HCT116 (cell line): Measurements from ENCODE around the gene SRGAP1. TPM values are rescaled to one million over a fixed set of nuclear protein-coding genes. Genes with fewer than 3 reads are reported as not detected.

Source experiments
- ATAC-seq: fragments of 200-7000 bp; cut with Tn5 transposase; 2 replicates; pipeline ENCODE4 v1.9.1; 2020; ENCODE audit warnings: mild to moderate bottlenecking, moderate library complexity
- BruUV-seq: library from RNA; stranded (reverse); fragments of 400-500 nt; replicated peaks from 2 replicates; lab custom pipeline; 2021; lab: Mats Ljungman, UMichigan
- CTCF ChIA-PET: fragments of 300-600 bp; sonication (Branson Sonifier 250); formaldehyde crosslinking; loops from one replicate; lab custom pipeline; 2021; ENCODE audit warnings: antibody characterized with exemption; lab: Charles Lee
- POLR2A ChIA-PET: fragments of 300-600, 350-600 bp; sonication (Branson Sonifier 250); formaldehyde crosslinking; loops from one replicate; lab custom pipeline; 2021; ENCODE audit warnings: antibody characterized with exemption; lab: Charles Lee
- RAD21 ChIA-PET, 2 experiments: fragments of 300-600 bp; sonication (Branson Sonifier 250); formaldehyde crosslinking; loops; one replicate each; lab custom pipeline; 2023; ENCODE audit warnings: low total read pairs in 2 of 2; ENCODE audit not compliant: uncharacterized antibody in 2 of 2, unreplicated experiment in 2 of 2, low non-redundant PET in 1 of 2; lab: Charles Lee
- DNase-seq: peaks from one replicate; pipeline ENCODE4 v3.0.0-alpha.2; 2010; ENCODE audit warnings: low read depth, low spot score
- H2AFZ ChIP-seq: fragments of 200-600 bp; shearing (Covaris generic), sonication (generic); 2 replicates; pipeline ENCODE4 v1.6.1; 2017; ENCODE audit warnings: low read depth, mixed run types, mixed read lengths, antibody characterized with exemption, low read length; ENCODE audit not compliant: poor library complexity, severe bottlenecking
- H3K27ac ChIP-seq: 2 replicates; pipeline ENCODE4 v1.5.1; 2012; ENCODE audit warnings: low read depth, low read length
- H3K27me3 ChIP-seq: fragments of 200-600 bp; sonication (generic); 2 replicates; pipeline ENCODE4 v1.6.1; 2016; ENCODE audit warnings: mixed run types, low read length, mixed read lengths; ENCODE audit not compliant: insufficient read depth
- H3K36me3 ChIP-seq, 2 experiments: fragments of 200-500 bp in 1 of 2; fragments of 200-600 bp in 1 of 2; sonication (Bioruptor generic) in 1 of 2; sonication (generic) in 1 of 2; 2 replicates each; pipeline versions ENCODE4 v1.5.1 to v1.6.1; 2014 to 2016; ENCODE audit warnings: low read length in 2 of 2, inconsistent platforms in 1 of 2, mixed read lengths in 1 of 2, mixed run types in 1 of 2; ENCODE audit not compliant: insufficient read depth in 2 of 2, control insufficient read depth in 1 of 2
- H3K4me1 ChIP-seq, 2 experiments: fragments of 200-600 bp in 1 of 2; sonication (generic) in 1 of 2; 2 replicates each; pipeline versions ENCODE4 v1.5.1 to v1.6.1; 2012 to 2017; ENCODE audit warnings: low read length in 2 of 2, inconsistent platforms in 1 of 2, mild to moderate bottlenecking in 1 of 2, mixed read lengths in 1 of 2, mixed run types in 1 of 2, moderate library complexity in 1 of 2; ENCODE audit not compliant: insufficient read depth in 2 of 2, control insufficient read depth in 1 of 2
- H3K4me2 ChIP-seq: fragments of 200-600 bp; sonication (generic); 2 replicates; pipeline ENCODE4 v1.6.1; 2017; ENCODE audit warnings: mixed run types, low read length, mixed read lengths
- H3K4me3 ChIP-seq, 2 experiments: fragments of 200-600 bp in 1 of 2; sonication (generic) in 1 of 2; replicated peaks in 1 of 2; 2 replicates each; pipeline ENCODE4 v1.5.1; 2011 to 2016; ENCODE audit warnings: low read length in 2 of 2, control low read depth in 1 of 2, low read depth in 1 of 2, mild to moderate bottlenecking in 1 of 2, mixed read lengths in 1 of 2, mixed run types in 1 of 2
- H3K79me2 ChIP-seq: fragments of 200-600 bp; sonication (generic); 2 replicates; pipeline ENCODE4 v1.6.1; 2017; ENCODE audit warnings: mild to moderate bottlenecking, mixed run types, low read length, moderate library complexity, mixed read lengths; ENCODE audit not compliant: insufficient read depth
- H3K9ac ChIP-seq: fragments of 200-600 bp; sonication (generic); 2 replicates; pipeline ENCODE4 v1.6.1; 2016; ENCODE audit warnings: low read length, mixed read lengths
- H3K9me2 ChIP-seq: fragments of 200-600 bp; sonication (generic), shearing (Covaris generic); 2 replicates; pipeline ENCODE4 v1.6.1; 2017; ENCODE audit warnings: mixed run types, mild to moderate bottlenecking, moderate library complexity; ENCODE audit not compliant: insufficient read depth
- H3K9me3 ChIP-seq, 2 experiments: fragments of 200-500 bp in 1 of 2; fragments of 200-600 bp in 1 of 2; sonication (Bioruptor generic) in 1 of 2; sonication (generic) in 1 of 2; 2 replicates each; pipeline ENCODE4 v1.6.1; 2014 to 2017; ENCODE audit warnings: low read length in 2 of 2, mixed read lengths in 2 of 2, inconsistent platforms in 1 of 2, low read depth in 1 of 2, mild to moderate bottlenecking in 1 of 2, mixed run types in 1 of 2, moderate library complexity in 1 of 2; ENCODE audit not compliant: control insufficient read depth in 1 of 2, insufficient read depth in 1 of 2
- H4K20me1 ChIP-seq: fragments of 200-600 bp; sonication (generic), shearing (Covaris generic); 2 replicates; pipeline ENCODE4 v1.6.1; 2017; ENCODE audit warnings: mixed run types, mild to moderate bottlenecking, moderate library complexity; ENCODE audit not compliant: insufficient read depth
- ATF3 ChIP-seq: IDR thresholded peaks from 2 replicates; pipeline ENCODE4 v1.6.1; 2012
- CBX3 ChIP-seq: IDR thresholded peaks from 2 replicates; pipeline ENCODE4 v1.6.1; 2012; ENCODE audit warnings: low read depth
- CTCF ChIP-seq, 3 experiments: fragments of 200-600 bp in 1 of 3; sonication (generic) in 1 of 3; IDR thresholded peaks in 2 of 3; conservative IDR thresholded peaks in 1 of 3; 2 replicates each; pipeline ENCODE4 v1.5.1; 2012 to 2017; ENCODE audit warnings: low read depth in 2 of 3, low read length in 2 of 3, antibody characterized with exemption in 1 of 3, borderline replicate concordance in 1 of 3, control low read depth in 1 of 3, mild to moderate bottlenecking in 1 of 3, mixed read lengths in 1 of 3, mixed run types in 1 of 3, moderate library complexity in 1 of 3; ENCODE audit not compliant: insufficient read depth in 1 of 3
- EGR1 ChIP-seq: IDR thresholded peaks from 2 replicates; pipeline ENCODE4 v1.6.1; 2012; ENCODE audit warnings: low read depth
- ELF1 ChIP-seq: IDR thresholded peaks from 2 replicates; pipeline ENCODE4 v1.6.1; 2012; ENCODE audit warnings: low read depth, borderline replicate concordance
- EZH2 ChIP-seq: fragments of 200-600 bp; sonication (generic); IDR thresholded peaks from 2 replicates; pipeline ENCODE4 v1.6.1; 2017; ENCODE audit warnings: antibody characterized with exemption, mixed run types
- EZH2phosphoT487 ChIP-seq: fragments of 200-600 bp; IDR thresholded peaks from 2 replicates; pipeline ENCODE4 v1.6.1; 2018; ENCODE audit warnings: antibody characterized with exemption, borderline replicate concordance
- FOSL1 ChIP-seq: IDR thresholded peaks from 2 replicates; pipeline ENCODE4 v1.6.1; 2012; ENCODE audit warnings: low read depth
- JUND ChIP-seq: IDR thresholded peaks from 2 replicates; pipeline ENCODE4 v1.6.1; 2012
- MAX ChIP-seq: IDR thresholded peaks from 2 replicates; pipeline ENCODE4 v1.6.1; 2012
- POLR2A ChIP-seq: IDR thresholded peaks from 2 replicates; pipeline ENCODE4 v1.7.0; 2011; ENCODE audit warnings: borderline replicate concordance; ENCODE audit not compliant: insufficient read depth, insufficient read length; ENCODE audit errors: extremely low read depth
- RAD21 ChIP-seq: IDR thresholded peaks from 2 replicates; pipeline ENCODE4 v1.6.1; 2012; ENCODE audit warnings: low read depth, mild to moderate bottlenecking
- SIN3A ChIP-seq: IDR thresholded peaks from 2 replicates; pipeline ENCODE4 v1.6.1; 2012; ENCODE audit warnings: low read depth
- SP1 ChIP-seq: IDR thresholded peaks from 2 replicates; pipeline ENCODE4 v1.6.1; 2012; ENCODE audit warnings: low read depth
- TCF7L2 ChIP-seq: IDR thresholded peaks from 2 replicates; pipeline ENCODE4 v1.7.0; 2011; ENCODE audit warnings: borderline replicate concordance, inconsistent platforms; ENCODE audit not compliant: insufficient read depth, insufficient read length; ENCODE audit errors: extremely low read depth
- YY1 ChIP-seq: IDR thresholded peaks from 2 replicates; pipeline ENCODE4 v1.6.1; 2011; ENCODE audit warnings: low read length, low read depth, moderate library complexity, mild to moderate bottlenecking; ENCODE audit not compliant: insufficient replicate concordance; ENCODE audit errors: extremely low read depth
- intact Hi-C: fragments of 100-400 bp; cut with micrococcal nuclease; formaldehyde crosslinking; loops from 2 replicates; pipeline ENCODE4 v1.10.0; 2022
- total RNA-seq: library from RNA; stranded (reverse); gene quantifications from one replicate; pipeline ENCODE4 v1.2.1, GENCODE V29; 2021; ENCODE audit not compliant: unreplicated experiment

Gene SRGAP1
- total RNA-seq, 1 experiment from 2014 or later: 16.6 TPM

GRCh38 chr12:64061868-64062375, 217.4 kb downstream of the SRGAP1 start:
- ATAC-seq (no peak), DNase-seq (no peak)
- Histone ChIP-seq H3K4me1 (no peaks in the 10 kb centered on the region), H3K9me3 (no peaks in the 10 kb centered on the region), H3K9me2 (no peaks in the 10 kb centered on the region), H3K79me2 (no peaks in the 10 kb centered on the region), H3K36me3 (peaks cover 0 to 3% of the 10 kb centered on the region in 2 experiments; a peak in 1 of 4 replicates), H3K27ac (no peak overlapping the region), H3K4me3 (no peak overlapping the region), H3K4me2 (no peak overlapping the region), H3K27me3 (no peaks in the 10 kb centered on the region), H3K9ac (no peak overlapping the region), H2AFZ (no peak overlapping the region), H4K20me1 (no peaks in the 10 kb centered on the region)
- ChIA-PET RAD21 (no interaction called here), CTCF (no interaction called here), POLR2A (no interaction called here)
- intact Hi-C loops: no loop called here
- BruUV-seq: no TSS peak
- TF ChIP-seq CBX3 (no peak), EZH2 (no peak), JUND (no peak), POLR2A (no peak), EGR1 (no peak), RAD21 (no peak), MAX (no peak), SP1 (no peak), ELF1 (no peak), TCF7L2 (no peak), CTCF (IDR thresholded peaks at IDR 0.05 in 2 of 3, conservative IDR thresholded peaks at IDR 0.05 in 1 of 3; ENCODE audit: borderline replicate concordance in 1 of 3, insufficient read depth in 1 of 3, low read depth in 2 of 3, low read length in 2 of 3) (no peak), SIN3A (no peak), FOSL1 (no peak), EZH2phosphoT487 (no peak), YY1 (no peak), ATF3 (no peak)
